Kidney tubule cell (primary cell): ENCODE measurements around the gene RNU7-1.
"Not testable (repeated sequence)": the region's sequence is repeated elsewhere in the genome, so short reads cannot be mapped to it uniquely, and the experiment has no call there.

Experiments
- DNase-seq: peaks from one replicate; pipeline ENCODE4 v3.0.0-alpha.2; 2018; ENCODE audit warnings: low spot score

Gene RNU7-1

DNA sequence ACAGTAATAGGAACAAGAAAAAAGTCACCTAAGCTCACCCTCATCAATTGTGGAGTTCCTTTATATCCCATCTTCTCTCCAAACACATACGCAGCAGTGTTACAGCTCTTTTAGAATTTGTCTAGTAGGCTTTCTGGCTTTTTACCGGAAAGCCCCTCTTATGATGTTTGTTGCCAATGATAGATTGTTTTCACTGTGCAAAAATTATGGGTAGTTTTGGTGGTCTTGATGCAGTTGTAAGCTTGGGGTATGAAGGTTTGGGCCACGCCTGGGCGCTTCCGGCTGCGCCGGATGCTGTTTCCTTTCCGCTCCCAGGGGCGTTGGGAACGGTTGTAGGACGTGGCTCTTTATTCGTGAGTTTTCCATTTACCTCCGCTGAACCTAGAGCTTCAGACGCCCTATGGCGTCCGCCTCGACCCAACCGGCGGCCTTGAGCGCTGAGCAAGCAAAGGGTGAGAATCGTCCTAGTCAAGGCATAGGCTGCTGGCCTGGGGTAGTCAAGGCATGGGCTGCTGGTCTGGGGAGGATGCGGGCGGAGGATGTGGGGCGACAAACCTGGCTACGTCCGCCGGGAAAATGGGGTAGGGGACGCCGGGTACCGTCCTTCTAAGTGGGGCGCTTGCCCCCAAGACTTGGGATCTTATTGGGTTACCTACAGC lies at the start of gene RNU7-1, which contains the start of gene C12orf57:
RNU7-1 (plus strand) TSS at position 95 of the 659 bp plus-strand sequence.
C12orf57 (plus strand) TSS at position 301 of the 659 bp plus-strand sequence; CDS start at position 401, 100 bp downstream.
- DNase-seq: peak; percentile 98

DNA sequence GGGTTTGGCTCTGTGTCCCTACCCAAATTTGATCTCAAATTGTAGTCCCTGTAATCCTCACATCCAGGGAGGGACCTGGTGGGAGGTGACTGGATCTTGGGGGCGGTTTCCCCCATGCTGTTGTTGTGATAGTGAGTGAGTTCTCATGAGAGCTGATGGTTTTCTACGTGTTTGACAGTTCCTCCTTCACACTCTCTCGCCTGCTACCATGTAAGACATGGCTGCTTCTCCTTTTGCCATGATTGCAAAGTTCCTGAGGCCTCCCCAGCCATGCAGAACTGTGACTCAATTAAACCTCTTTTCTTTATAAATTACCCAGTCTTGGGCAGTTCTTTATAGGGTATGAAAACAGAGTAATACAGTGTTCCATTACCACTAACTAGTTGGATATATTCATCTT lies 49.3 kb upstream of the RNU7-1 start:
- DNase-seq: no peak

DNA sequence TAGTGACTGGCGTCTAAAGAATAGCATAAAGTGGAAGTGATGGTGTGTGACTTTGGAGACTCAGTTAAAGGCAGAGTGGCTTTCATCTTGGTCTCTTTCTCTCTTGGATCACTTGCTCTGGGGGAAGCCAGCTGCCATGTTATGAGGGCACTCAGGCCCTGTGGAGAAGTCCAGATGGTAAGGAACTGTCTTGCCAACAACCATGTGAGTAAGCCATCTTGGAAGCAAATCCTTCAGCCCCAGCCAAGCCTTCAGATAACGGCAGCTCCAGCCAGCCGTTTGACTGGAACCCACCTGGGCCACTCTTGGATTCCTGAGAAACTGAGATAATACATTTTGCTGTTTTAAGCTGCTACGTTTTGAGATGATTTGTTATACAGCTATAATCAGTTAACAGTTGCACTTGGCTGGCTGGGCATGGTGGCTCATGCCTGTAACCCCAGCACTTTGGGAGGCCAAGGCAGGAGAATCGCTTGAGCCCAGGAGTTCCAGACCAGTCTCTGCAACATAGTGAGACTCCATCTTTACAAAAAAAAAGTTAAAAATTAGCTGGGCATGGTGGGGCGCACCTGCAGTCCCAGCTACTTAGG lies 46.7 kb upstream of the RNU7-1 start:
- DNase-seq: no peak

DNA sequence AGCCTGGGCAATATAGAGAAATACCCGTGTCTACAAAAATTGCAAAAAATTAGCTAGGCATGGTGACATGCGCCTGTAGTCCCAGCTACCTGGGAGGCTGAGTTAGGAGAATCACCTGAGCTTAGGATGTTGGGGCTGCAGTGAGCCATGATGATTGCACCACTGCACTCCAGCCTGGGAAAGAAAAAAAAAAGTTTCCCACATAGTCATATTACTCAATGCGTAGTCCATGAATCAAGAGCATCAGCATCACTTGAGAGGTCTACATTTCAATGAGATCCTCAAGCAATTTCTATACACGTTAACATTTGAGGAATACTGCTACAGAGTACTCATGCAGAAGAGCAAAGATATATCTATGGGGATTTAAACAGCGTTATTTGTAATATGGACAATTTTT lies 44.2 kb upstream of the RNU7-1 start:
- no peak for DNase-seq

DNA sequence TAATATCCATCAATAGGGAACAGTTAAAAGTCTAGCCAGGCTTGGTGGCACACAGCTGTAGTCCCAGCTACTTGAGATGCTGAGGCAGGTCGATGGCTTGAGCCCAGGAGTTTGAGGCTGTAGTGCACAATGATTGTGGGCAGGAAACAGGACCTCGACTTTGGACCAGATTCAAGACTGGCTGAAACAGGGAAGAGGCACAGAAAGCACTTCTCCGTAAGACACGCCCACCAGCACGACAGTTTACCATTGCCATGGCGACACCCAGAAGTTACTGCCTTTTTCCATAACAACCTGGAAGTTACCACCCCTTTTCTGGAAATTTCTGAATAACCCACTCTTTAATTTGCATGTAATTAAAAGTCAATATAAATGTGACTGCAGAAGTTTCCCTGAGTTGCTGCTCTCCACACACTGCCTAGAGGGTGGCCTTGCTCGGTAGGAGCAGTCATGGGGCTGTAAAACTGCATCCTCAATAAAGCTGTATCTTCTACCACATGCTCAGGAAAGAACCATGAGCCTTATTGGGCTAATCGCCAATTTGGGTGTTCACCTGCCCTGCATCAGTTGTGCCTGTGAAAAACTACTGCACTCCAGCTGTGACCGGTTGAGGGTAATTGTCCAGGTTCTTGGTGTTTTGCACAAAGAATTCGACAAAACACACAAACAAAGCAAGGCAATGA lies 43.6 kb upstream of the RNU7-1 start:
- DNase-seq: no peak

DNA sequence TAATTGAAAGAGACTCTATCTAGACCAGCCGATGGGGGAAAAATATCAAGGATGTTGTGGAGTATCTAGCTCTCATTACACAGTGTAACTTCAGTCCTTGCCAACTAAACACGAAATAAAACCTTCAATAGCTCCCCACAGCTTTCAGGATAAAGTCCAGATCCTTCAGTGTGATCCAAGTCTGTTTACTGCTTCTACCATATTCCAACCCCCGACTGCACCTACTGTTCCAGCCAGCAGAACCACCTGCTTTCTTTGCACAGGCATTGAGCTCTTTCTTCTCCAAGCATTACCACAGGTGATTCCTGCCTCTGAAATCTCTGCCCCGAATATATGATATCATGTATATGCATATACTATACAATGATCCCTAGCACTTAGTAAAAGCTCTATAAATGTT lies 41.2 kb upstream of the RNU7-1 start:
- no peak for DNase-seq

DNA sequence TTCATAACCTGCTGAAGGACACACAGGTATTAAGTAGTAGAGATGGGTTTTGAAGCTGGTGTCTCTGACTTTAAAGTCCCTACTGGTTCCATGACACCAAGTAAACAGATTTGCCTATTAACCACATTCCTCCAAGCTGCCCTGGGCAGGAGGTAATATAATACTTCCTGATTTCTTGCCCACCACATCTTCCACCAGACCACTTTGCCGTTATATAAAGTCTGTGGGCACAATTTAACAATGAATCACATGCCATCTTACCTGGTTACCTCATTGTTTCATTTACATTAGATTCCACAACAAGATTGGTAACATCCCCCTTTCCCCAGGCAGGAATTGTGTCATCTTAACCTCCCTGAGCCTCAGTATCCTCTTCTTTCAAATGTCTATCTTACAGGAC lies 39.9 kb upstream of the RNU7-1 start:
- DNase-seq: peak; percentile 60

DNA sequence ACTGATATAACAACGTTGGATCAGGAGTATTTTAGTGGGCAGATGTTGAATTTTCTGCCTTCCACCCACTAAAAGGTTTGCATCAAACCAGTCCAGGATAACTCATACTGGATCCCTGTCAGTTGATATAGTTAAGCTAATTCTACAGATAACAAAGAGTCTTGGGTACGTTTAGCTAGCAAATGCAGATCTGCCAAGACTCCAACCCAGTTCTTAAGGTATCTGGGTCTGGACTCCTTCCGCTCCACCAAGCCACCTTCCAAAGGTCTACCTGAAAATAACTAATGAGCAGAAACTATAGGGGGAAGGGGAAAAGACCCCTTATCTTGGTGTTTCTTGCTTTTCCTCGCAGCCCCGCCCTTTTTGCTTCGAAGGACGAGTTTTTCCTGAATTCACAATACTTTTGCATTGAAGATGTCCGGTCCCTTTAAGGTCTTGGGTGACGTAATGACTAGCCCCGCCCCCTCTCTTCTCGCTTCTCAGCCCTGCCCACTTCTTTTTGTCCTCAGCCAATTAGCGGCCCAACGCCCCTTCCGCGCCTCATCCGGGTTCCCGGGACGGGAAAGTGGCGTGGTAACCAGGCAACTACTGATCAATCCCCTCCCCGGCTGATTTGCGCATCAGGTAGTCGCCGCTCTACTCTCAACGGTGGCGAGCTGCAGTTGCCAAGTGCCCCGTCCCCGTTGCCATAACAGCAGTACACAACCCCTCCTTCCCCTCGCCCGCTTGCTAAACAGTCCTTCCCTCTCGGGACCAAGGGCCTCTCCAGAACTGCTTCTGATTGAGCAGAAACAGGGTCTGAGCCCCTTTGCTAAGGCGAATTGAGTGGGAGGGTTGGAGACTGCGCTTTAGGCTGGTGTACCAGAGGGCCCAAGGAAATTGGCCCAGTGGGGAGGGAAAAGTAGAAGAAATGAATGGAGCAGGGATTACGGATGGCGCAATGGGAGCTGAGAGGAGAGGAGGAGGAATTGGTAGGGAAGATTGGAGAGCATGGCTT lies 39.0 kb upstream of the RNU7-1 start, which contains the start of gene LRRC23:
LRRC23 (plus strand) TSS at position 543 of the 997 bp plus-strand sequence. CDS start 812 bp downstream, outside the sequence.
- DNase-seq: peak; percentile 96

DNA sequence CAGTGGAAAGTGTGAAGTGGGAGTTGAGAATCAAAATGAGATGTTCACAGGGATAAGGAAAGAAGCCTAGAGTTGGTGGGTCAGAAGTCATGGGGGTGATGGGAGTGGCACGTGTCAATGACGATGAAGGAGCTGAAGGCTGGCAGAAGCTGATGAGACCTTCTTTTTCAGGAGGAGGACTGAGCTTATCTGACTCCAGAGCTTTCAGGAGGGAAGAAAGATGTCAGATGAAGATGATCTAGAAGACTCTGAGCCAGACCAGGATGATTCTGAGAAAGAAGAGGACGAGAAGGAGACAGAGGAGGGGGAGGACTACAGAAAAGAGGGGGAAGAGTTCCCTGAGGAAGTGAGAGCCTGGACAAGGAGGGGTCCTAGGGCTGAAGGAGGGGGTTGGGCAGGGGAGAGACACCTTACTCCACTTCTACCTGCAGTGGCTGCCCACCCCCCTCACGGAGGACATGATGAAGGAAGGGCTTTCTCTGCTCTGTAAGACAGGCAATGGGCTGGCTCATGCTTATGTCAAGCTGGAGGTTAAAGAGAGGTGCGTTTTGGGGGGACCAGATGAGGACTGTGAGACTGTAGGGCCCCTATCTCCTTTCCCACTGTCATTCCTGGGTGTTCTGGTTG lies 38.1 kb upstream of the RNU7-1 start:
- DNase-seq: no peak

DNA sequence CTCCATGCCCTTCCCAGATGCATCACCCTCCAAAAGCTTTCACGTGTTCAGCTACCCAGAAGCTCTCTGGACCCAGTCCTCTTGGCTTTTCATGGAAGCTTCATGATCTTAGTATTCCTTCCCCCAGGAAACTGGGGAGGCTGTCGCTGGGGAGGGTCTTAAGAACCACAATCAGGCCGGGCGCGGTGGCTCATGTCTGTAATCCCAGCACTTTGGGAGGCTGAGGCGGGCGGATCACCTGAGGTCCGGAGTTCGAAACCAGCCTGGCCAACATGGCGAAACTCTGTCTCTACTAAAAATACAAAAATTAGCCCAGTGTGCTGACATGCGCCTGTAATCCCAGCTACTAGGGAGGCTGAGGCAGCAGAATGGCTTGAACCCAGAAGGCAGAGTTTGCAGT lies 35.5 kb upstream of the RNU7-1 start:
- DNase-seq: not testable (repeated sequence)

DNA sequence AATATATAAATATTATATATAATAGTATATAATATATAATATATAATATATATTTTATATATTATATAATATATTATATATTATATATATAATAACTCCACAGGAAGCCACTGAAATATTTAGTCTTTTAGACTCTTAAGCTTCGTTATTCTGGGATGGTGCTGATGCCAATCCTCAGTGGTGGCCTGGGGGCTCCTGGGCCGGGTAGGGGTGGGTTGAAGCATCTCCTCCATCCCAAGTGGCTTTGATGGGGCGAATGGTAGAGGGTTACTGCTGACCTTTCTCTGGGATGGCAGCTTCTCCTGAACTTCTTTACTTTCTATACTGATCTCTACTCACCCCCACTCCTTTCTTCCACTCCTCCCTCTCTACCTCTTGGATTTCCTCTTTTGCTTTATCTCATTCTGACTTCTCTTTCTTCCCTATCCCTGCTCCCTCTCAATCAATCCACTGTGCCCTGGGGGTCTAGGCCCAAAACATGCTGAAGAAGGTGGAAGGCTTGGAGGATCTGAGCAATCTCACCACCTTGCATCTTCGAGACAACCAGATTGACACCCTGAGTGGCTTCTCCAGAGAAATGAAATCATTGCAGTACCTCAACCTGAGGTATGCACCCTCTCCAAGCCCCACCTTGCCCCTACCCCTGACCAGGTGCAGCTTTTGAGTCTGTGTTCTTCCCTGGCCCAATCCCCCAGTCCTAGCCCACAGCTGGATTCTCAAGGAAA lies 34.0 kb upstream of the RNU7-1 start:
- DNase-seq: no peak

DNA sequence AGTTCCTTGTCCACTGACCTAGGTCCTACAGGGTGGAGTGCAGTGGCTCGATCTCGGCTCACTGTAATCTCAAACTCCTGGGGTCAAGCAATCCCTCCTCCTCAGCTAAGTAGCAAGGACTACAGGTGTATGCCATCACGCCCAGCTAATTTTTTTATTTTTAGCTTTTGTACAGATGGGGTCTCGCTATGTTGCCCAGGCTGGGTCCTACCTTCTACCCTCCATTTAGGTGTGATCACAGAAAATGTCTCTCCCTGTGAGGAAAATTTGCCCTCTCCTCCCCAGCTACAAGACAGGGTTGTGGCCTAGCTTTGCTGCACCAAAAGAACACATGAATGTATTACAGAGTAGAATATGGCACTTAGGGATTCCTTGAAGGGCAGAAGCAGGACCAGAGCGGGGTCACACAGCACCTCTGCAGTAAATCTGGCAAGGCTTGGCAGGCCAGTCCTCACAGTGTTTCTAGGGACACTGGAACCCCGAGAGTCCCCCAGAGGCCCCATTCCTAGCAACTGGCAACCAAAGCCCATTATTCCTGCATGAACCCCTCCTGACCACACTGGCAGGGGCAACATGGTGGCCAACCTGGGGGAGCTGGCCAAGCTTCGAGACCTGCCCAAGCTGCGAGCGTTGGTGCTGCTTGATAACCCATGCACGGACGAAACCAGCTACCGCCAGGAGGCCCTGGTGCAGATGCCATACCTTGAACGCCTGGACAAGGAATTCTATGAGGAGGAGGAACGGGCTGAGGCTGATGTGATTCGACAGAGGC lies 31.3 kb upstream of the RNU7-1 start:
- DNase-seq: no peak

DNA sequence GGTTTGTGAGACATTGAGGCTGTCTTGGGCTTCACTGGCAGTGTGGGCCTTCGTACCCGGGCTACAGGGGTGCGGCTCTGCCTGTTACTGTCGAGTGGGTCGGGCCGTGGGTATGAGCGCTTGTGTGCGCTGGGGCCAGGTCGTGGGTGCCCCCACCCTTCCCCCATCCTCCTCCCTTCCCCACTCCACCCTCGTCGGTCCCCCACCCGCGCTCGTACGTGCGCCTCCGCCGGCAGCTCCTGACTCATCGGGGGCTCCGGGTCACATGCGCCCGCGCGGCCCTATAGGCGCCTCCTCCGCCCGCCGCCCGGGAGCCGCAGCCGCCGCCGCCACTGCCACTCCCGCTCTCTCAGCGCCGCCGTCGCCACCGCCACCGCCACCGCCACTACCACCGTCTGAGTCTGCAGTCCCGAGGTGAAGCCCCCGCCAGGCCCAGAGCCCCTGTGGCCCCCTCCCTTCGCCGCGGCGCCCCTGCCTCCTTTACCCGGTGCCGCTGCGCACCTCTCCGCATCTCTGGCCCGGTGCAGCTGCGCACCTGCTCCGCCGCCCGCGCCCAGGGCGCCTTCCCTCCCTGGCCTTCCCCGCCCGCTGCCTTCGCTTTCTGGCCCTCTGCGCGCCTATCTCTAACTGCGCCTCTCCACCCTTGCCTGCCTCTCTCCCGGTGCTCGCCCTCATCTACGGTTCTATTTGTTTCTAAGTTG lies 29.2 kb upstream of the RNU7-1 start, which contains the start of gene ENO2:
ENO2 (plus strand) TSS at position 335 of the 701 bp plus-strand sequence. CDS start 1,253 bp downstream, outside the sequence.
- peak; percentile 82 for DNase-seq

DNA sequence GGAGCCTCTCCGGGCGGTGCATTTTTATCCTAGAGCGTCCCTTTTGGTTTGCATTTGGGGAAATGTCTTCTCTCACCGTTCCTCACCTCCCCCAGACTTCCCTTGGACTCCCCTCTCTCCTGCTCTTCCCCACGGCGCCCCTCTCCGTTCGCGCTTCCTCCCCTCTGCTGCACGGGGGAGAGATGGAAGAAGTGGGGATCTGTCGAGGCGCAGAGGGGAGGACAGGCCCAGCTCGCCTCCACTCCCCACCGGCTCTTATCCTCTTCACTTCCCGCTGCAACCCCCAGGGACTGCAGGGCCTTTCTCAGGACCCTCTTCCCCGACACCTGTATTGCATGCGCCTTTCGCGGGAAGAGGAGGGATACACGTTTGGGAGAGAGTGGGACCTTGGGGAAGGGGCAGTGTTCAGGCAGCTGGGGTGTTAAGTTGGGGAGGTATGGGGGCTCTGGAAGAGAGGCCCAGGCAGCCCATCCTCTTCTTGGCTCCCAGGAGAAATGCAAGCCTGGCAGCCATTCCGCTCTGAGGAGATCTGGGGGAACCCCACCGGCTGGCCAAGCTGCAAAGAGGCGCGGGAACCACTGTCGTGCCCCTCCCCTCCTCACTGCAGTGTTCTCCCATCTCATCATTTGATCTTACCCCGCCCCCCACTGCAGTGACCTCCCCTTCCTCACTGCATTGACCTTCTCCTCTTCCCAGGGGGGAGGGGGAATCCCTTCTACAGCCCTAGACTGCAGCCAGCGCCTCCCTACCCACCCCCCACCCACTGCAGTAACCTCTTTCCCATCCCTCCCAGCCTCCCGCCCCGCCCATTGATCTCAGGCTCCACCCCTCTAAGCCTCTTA lies 28.4 kb upstream of the RNU7-1 start:
- no peak for DNase-seq

DNA sequence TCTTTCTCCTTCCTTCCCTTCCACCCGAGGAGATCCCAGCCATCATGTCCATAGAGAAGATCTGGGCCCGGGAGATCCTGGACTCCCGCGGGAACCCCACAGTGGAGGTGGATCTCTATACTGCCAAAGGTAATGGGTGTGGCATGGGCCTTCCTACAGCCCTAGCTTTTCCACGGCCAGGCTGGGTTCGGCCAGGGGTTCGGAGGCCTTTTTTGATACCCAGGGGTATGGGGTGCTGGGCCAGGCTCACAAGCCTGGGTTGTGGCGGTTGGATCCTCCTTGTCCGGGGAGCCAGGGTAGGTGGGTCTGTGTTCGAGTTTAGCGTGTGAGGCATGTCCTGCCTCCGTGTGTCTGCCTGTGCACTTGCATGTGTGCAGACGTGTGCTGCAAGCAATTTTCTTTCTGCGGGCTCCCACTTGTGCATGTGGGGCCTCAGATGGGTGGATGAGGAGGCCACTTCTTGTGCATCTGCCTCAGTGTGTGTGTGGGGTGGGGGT lies 27.8 kb upstream of the RNU7-1 start:
- DNase-seq: no peak

DNA sequence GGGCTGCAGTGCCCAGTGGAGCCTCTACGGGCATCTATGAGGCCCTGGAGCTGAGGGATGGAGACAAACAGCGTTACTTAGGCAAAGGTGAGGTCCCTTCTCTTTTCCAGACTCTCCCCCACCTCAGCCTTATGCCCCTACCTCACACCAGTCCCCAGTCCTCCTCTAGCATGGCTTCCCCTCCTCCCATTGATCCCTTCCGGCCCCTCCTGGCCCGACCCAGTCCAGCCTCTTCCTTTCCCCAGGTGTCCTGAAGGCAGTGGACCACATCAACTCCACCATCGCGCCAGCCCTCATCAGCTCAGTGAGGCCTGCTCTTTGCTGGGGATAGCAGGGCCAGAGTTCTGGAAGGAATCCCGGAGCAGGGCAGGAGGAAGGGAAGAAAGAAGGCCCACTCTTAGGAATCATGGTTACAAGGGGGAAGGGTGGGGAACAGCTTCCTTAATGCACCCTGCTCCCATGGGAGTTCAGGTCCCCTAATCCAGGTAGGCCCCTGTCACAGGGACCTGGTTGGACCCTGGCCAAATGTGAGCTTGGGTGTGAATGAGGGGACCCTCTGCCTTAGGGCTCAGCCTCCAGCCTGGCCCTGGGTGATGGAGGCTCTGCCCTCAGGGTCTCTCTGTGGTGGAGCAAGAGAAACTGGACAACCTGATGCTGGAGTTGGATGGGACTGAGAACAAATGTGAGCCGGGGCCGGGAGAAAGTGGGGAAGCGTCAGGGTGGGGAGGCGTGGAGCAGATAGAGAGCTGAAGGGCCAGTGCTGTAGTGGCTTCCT lies 27.0 kb upstream of the RNU7-1 start:
- DNase-seq: no peak
